Ovary (tissue), 3 donors: ENCODE measurements around the gene LCA5L.

Experiments
- POLR2A ChIP-seq: fragments of 450-650 bp; IDR thresholded peaks from one replicate; pipeline ENCODE4 v1.6.1; 2017; ENCODE audit warnings: antibody characterized with exemption, mild to moderate bottlenecking, moderate library complexity
- TF ChIP-seq, protein P1 (sequence below), 3 donors: fragments of 450-650 bp in 2 of 3; fragments of 200-600 bp in 1 of 3; IDR thresholded peaks; one replicate each; pipeline versions ENCODE4 v1.5.1 to v1.8.0; 2016 to 2022; ENCODE audit warnings: antibody characterized with exemption in 3 of 3, mild to moderate bottlenecking in 1 of 3
- donor health status: DM: no; HTN: no; CAD: no.

DNA sequence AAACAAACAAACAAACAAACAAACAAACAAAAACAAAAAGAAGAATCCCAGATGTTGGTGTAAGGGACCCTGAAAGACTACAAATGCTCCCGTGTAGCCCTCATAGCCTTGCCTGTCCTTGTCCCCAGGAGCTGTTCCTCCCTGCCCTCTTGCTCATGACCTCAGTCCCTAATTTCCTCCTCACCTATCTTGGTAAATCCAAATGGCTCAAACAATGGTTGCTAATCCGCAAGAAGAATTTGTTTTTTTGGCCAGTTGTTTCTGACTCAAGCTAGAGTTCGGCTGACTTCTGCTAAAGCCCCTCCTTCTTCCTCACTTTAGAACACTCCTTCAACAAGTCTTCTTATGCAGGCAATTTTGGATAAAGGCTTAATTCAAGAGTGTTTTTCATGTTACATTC lies 15.6 kb downstream of the LCA5L start:
- TF ChIP-seq POLR2A, result no peak
- TF ChIP-seq, protein P1, sequence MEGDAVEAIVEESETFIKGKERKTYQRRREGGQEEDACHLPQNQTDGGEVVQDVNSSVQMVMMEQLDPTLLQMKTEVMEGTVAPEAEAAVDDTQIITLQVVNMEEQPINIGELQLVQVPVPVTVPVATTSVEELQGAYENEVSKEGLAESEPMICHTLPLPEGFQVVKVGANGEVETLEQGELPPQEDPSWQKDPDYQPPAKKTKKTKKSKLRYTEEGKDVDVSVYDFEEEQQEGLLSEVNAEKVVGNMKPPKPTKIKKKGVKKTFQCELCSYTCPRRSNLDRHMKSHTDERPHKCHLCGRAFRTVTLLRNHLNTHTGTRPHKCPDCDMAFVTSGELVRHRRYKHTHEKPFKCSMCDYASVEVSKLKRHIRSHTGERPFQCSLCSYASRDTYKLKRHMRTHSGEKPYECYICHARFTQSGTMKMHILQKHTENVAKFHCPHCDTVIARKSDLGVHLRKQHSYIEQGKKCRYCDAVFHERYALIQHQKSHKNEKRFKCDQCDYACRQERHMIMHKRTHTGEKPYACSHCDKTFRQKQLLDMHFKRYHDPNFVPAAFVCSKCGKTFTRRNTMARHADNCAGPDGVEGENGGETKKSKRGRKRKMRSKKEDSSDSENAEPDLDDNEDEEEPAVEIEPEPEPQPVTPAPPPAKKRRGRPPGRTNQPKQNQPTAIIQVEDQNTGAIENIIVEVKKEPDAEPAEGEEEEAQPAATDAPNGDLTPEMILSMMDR (IDR thresholded peaks at IDR 0.05), result no peak
